Testis (tissue), 2 donors: ENCODE results near the gene KIAA1586.

Source experiments
- POLR2A ChIP-seq: fragments of 450-650 bp; IDR thresholded peaks from one replicate; pipeline ENCODE4 v1.6.1; 2017; ENCODE audit warnings: antibody characterized with exemption, mild to moderate bottlenecking, moderate library complexity
- TF ChIP-seq, protein P1 (sequence below), 3 experiments: fragments of 450-650 bp in 2 of 3; fragments of 200-600 bp in 1 of 3; sonication (generic) in 1 of 3; IDR thresholded peaks; one replicate each; pipeline ENCODE4 v1.5.1; 2016 to 2019; ENCODE audit warnings: antibody characterized with exemption in 3 of 3, mild to moderate bottlenecking in 2 of 3, moderate library complexity in 1 of 3

DNA sequence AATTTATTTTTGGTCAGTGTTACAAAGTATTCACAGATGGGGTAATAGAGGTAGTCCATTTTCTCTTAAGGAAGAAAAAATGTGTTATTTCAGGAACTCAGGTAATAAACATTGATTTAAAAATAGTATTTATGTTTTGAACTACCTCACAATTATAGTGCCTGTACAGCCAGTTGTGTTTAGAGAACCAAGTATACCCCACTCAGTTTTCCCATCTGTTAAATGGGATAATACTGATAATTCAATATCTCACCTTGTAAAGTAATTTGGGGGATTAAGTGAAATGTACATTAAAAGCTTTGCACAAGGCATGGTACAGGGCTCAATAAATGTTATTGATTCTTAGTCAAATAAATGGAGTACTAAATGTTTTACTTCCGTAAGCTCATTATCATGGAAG is 48.2 kb downstream of the KIAA1586 start:
- TF ChIP-seq, protein P1, sequence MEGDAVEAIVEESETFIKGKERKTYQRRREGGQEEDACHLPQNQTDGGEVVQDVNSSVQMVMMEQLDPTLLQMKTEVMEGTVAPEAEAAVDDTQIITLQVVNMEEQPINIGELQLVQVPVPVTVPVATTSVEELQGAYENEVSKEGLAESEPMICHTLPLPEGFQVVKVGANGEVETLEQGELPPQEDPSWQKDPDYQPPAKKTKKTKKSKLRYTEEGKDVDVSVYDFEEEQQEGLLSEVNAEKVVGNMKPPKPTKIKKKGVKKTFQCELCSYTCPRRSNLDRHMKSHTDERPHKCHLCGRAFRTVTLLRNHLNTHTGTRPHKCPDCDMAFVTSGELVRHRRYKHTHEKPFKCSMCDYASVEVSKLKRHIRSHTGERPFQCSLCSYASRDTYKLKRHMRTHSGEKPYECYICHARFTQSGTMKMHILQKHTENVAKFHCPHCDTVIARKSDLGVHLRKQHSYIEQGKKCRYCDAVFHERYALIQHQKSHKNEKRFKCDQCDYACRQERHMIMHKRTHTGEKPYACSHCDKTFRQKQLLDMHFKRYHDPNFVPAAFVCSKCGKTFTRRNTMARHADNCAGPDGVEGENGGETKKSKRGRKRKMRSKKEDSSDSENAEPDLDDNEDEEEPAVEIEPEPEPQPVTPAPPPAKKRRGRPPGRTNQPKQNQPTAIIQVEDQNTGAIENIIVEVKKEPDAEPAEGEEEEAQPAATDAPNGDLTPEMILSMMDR (IDR thresholded peaks at IDR 0.05): no peak
- TF ChIP-seq POLR2A: no peak
